ENCODE data around the gene ERMP1. TPM values are rescaled to one million over a fixed set of nuclear protein-coding genes. Genes with fewer than 3 reads are reported as not detected.

The ERMP1 gene
- polyA plus RNA-seq, 2 of the 4 experiments (the other 2 are of a cell fraction), result 22.5 to 53.4 TPM

DNA sequence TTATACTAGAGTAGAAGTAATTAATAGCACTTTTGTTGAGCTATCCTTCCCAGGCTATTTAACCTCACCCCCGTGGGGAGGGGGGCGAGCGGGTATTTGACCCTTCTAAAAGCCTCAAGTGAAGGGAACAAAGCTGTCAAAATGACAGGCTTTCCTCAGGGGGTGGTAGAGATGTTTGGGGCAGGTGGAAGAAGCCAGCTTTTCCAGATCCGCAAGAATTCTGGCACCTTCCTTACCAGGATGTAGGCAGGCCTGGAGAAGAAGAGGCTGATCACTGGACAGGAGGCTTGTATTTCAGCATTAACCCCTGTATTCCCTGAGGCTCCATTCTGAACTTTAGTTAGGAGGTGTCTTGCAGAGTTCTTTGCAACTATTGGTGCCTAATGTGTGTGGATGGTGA lies 31.5 kb upstream of the ERMP1 start:
- H3K4me1 ChIP-seq, result peaks cover 10% of the 10 kb centered on the region
- H3K4me3 ChIP-seq, result no peak overlapping the region
- DNase-seq (ENCODE audit: low read depth in 1 of 2, low spot score in 1 of 2) (no peak), ATAC-seq (no peak), FAIRE-seq (no peak)
- no peaks in the 10 kb centered on the region for H3K9me3 ChIP-seq
- POLR2A ChIA-PET, result no interaction called here
- CTCF ChIA-PET, result interaction anchor here (0.6 to 1.5 kb wide), 7 partner anchors 16 to 859 kb away, joined by 3 to 4 read pairs (median 3); partner anchors contain the start of gene ERMP1
- no peak overlapping the region for H3K27ac ChIP-seq
- TF ChIP-seq CHD2 (IDR thresholded peaks at IDR 0.05; ENCODE audit: low read length, partially characterized antibody) (no peak), FOSL2 (IDR thresholded peaks at IDR 0.05) (no peak), FOSL2 (CRISPR knock-in tag; IDR thresholded peaks at IDR 0.05) (no peak), RNF2 (IDR thresholded peaks at IDR 0.05; ENCODE audit: borderline replicate concordance, low read depth) (no peak), HEYL (CRISPR knock-in tag; IDR thresholded peaks at IDR 0.05) (no peak), NPAS2 (CRISPR knock-in tag; IDR thresholded peaks at IDR 0.05; ENCODE audit: borderline replicate concordance) (no peak), KDM1A (IDR thresholded peaks at IDR 0.05; ENCODE audit: low read depth) (no peak), MAX (IDR thresholded peaks at IDR 0.05) (no peak), FOSB (CRISPR knock-in tag; IDR thresholded peaks at IDR 0.05) (no peak), MAZ (IDR thresholded peaks at IDR 0.05; ENCODE audit: borderline replicate concordance, low read depth, low read length) (no peak), ELK1 (IDR thresholded peaks at IDR 0.05; ENCODE audit: low read depth, low read length) (no peak), HOXB5 (CRISPR knock-in tag; IDR thresholded peaks at IDR 0.05) (no peak), EP300 (IDR thresholded peaks at IDR 0.05) (no peak), NR3C1 (IDR thresholded peaks at IDR 0.05) (no peak), HOXB13 (CRISPR knock-in tag; IDR thresholded peaks at IDR 0.05; ENCODE audit: low read depth) (no peak), FOXS1 (CRISPR knock-in tag; IDR thresholded peaks at IDR 0.05) (no peak)
- TF ChIP-seq, protein P1, sequence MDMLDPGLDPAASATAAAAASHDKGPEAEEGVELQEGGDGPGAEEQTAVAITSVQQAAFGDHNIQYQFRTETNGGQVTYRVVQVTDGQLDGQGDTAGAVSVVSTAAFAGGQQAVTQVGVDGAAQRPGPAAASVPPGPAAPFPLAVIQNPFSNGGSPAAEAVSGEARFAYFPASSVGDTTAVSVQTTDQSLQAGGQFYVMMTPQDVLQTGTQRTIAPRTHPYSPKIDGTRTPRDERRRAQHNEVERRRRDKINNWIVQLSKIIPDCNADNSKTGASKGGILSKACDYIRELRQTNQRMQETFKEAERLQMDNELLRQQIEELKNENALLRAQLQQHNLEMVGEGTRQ (IDR thresholded peaks at IDR 0.05), result no peak
- TF ChIP-seq, protein P2, sequence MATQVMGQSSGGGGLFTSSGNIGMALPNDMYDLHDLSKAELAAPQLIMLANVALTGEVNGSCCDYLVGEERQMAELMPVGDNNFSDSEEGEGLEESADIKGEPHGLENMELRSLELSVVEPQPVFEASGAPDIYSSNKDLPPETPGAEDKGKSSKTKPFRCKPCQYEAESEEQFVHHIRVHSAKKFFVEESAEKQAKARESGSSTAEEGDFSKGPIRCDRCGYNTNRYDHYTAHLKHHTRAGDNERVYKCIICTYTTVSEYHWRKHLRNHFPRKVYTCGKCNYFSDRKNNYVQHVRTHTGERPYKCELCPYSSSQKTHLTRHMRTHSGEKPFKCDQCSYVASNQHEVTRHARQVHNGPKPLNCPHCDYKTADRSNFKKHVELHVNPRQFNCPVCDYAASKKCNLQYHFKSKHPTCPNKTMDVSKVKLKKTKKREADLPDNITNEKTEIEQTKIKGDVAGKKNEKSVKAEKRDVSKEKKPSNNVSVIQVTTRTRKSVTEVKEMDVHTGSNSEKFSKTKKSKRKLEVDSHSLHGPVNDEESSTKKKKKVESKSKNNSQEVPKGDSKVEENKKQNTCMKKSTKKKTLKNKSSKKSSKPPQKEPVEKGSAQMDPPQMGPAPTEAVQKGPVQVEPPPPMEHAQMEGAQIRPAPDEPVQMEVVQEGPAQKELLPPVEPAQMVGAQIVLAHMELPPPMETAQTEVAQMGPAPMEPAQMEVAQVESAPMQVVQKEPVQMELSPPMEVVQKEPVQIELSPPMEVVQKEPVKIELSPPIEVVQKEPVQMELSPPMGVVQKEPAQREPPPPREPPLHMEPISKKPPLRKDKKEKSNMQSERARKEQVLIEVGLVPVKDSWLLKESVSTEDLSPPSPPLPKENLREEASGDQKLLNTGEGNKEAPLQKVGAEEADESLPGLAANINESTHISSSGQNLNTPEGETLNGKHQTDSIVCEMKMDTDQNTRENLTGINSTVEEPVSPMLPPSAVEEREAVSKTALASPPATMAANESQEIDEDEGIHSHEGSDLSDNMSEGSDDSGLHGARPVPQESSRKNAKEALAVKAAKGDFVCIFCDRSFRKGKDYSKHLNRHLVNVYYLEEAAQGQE (IDR thresholded peaks at IDR 0.05), result no peak
- H3K4me2 ChIP-seq, result no peak overlapping the region
- 83% methylated on average over 4 of the region's 4 CpGs for WGBS (ENCODE audit: missing lambda C conversion rate)

DNA sequence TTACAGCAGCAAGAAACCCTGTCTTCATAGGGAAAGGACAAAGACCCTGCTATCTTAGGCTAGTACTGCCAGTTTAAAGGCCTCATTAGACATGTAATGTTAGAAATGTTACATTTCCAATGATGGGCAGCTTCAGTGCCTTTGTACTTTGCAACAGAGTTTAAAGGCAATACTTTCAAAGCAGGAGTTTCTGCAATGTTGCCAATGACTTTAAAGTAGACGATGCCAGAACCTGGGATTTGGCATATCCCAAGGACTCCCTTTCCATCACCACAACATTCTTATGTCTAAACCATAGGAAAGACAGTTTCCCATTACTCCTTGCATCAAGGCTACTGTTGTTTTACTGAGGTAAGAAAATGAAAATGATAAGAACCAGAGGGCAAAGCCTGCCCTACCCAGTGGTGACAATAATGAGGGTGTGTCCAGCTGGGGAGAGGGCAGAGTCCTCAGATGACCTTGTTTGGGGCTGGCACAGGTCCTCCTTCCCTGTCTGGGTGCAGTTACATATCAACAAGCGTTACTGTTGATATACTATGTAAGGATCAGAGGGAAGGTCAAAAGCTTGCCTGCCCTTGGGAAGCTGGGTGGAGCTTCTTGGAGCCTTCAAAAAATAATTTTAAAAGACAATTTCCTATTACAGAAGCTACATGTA lies 30.3 kb upstream of the ERMP1 start:
- 41% methylated on average over 2 of the region's 2 CpGs for WGBS (ENCODE audit: missing lambda C conversion rate)
- ChIA-PET CTCF (interaction anchor here (0.8 to 1.5 kb wide), 4 partner anchors 15 to 28 kb away, joined by 3 to 4 read pairs (median 3); no protein-coding TSS in a partner anchor), POLR2A (no interaction called here)
- H3K4me3 ChIP-seq, result no peak overlapping the region
- FAIRE-seq, result no peak
- peak in 1 of 2 experiments; percentile 33; a peak in 1 of 6 replicates for ATAC-seq
- H3K4me2 ChIP-seq, result no peak overlapping the region; the same call in 2 of the 3 replicates
- H3K4me1 ChIP-seq, result peaks cover 10% of the 10 kb centered on the region
- no peaks in the 10 kb centered on the region for H3K9me3 ChIP-seq
- DNase-seq (ENCODE audit: low read depth in 1 of 2, low spot score in 1 of 2), result no peak
- TF ChIP-seq RARB (CRISPR knock-in tag; IDR thresholded peaks at IDR 0.05), result no peak
- no peak for TF ChIP-seq POLR2AphosphoS2 (conservative IDR thresholded peaks at IDR 0.05; ENCODE audit: low read length)
- no peak for TF ChIP-seq NPAS2 (CRISPR knock-in tag; IDR thresholded peaks at IDR 0.05; ENCODE audit: borderline replicate concordance)
- no peak for TF ChIP-seq TP53 (CRISPR knock-in tag; IDR thresholded peaks at IDR 0.05)
- TF ChIP-seq CBX2 (IDR thresholded peaks at IDR 0.05; ENCODE audit: borderline replicate concordance, low read depth), result no peak
- TF ChIP-seq, protein P3, sequence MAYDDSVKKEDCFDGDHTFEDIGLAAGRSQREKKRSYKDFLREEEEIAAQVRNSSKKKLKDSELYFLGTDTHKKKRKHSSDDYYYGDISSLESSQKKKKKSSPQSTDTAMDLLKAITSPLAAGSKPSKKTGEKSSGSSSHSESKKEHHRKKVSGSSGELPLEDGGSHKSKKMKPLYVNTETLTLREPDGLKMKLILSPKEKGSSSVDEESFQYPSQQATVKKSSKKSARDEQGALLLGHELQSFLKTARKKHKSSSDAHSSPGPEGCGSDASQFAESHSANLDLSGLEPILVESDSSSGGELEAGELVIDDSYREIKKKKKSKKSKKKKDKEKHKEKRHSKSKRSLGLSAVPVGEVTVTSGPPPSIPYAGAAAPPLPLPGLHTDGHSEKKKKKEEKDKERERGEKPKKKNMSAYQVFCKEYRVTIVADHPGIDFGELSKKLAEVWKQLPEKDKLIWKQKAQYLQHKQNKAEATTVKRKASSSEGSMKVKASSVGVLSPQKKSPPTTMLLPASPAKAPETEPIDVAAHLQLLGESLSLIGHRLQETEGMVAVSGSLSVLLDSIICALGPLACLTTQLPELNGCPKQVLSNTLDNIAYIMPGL (CRISPR knock-in tag; IDR thresholded peaks at IDR 0.05; ENCODE audit: borderline replicate concordance), result no peak
- no peak for TF ChIP-seq RNF2 (IDR thresholded peaks at IDR 0.05; ENCODE audit: borderline replicate concordance, low read depth)
- no peak for TF ChIP-seq HOXA7 (CRISPR knock-in tag; IDR thresholded peaks at IDR 0.05)
- no peak for TF ChIP-seq PHF8 (IDR thresholded peaks at IDR 0.05; ENCODE audit: borderline replicate concordance, low read depth)
- no peak for TF ChIP-seq MYC (IDR thresholded peaks at IDR 0.05; ENCODE audit: borderline replicate concordance, low read length)
- TF ChIP-seq CHD2 (IDR thresholded peaks at IDR 0.05; ENCODE audit: low read length, partially characterized antibody), result no peak
- TF ChIP-seq, protein P4, sequence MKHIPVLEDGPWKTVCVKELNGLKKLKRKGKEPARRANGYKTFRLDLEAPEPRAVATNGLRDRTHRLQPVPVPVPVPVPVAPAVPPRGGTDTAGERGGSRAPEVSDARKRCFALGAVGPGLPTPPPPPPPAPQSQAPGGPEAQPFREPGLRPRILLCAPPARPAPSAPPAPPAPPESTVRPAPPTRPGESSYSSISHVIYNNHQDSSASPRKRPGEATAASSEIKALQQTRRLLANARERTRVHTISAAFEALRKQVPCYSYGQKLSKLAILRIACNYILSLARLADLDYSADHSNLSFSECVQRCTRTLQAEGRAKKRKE (CRISPR knock-in tag; IDR thresholded peaks at IDR 0.05; ENCODE audit: low read depth), result no peak
- no peak overlapping the region; a peak in 1 of 6 replicates for H3K27ac ChIP-seq
